GM12878 (cell line): ENCODE measurements around the gene REPS1. TPM values are rescaled to one million over a fixed set of nuclear protein-coding genes. Genes with fewer than 3 reads are reported as not detected.

Experiments used
- CBX3 ChIP-seq: fragments of 200-600 bp; sonication (generic); IDR thresholded peaks from 2 replicates; pipeline ENCODE4 v1.6.1; 2016; ENCODE audit warnings: low read depth, borderline replicate concordance
- CBX5 ChIP-seq: sonication (generic); IDR thresholded peaks from 2 replicates; pipeline ENCODE4 v1.6.1; 2016; ENCODE audit warnings: low read depth, moderate library complexity, mild to moderate bottlenecking, inconsistent platforms
- CHD1 ChIP-seq: IDR thresholded peaks from 2 replicates; pipeline ENCODE4 v1.6.1; 2012; ENCODE audit warnings: low read depth, low read length, improper control_type of control experiment
- CHD2 ChIP-seq: IDR thresholded peaks from 2 replicates; pipeline ENCODE4 v1.6.1; 2011; ENCODE audit warnings: low read depth, low read length, improper control_type of control experiment, borderline replicate concordance
- CREB1 ChIP-seq: IDR thresholded peaks from 2 replicates; pipeline ENCODE4 v1.6.1; 2012; ENCODE audit warnings: low read depth, mild to moderate bottlenecking, inconsistent platforms
- EGR1 ChIP-seq, 2 experiments: IDR thresholded peaks; 1 replicate in 1 of 2; 2 replicates in 1 of 2; pipeline ENCODE4 v1.6.1; 2011 to 2012; ENCODE audit warnings: low read depth in 2 of 2, low read length in 2 of 2, borderline replicate concordance in 1 of 2, mild to moderate bottlenecking in 1 of 2, moderate library complexity in 1 of 2
- EP300 ChIP-seq, 2 experiments: fragments of 150-350 bp in 1 of 2; IDR thresholded peaks; 2 replicates each; pipeline ENCODE4 v1.6.1; 2011 to 2012; ENCODE audit warnings: low read depth in 2 of 2, low read length in 2 of 2, borderline replicate concordance in 1 of 2, improper control_type of control experiment in 1 of 2, inconsistent platforms in 1 of 2; ENCODE audit not compliant: control insufficient read depth in 1 of 2
- EZH2 ChIP-seq: IDR thresholded peaks from 2 replicates; pipeline ENCODE4 v1.6.1; 2012; ENCODE audit warnings: low read depth, mild to moderate bottlenecking, control low read depth, inconsistent platforms, low read length, borderline replicate concordance; ENCODE audit not compliant: control insufficient read depth
- GABPA ChIP-seq: IDR thresholded peaks from 2 replicates; pipeline ENCODE4 v1.6.1; 2014; ENCODE audit warnings: antibody characterized with exemption, low read depth, mild to moderate bottlenecking, inconsistent platforms
- HDGF ChIP-seq: fragments of 450-650 bp; IDR thresholded peaks from 2 replicates; pipeline ENCODE4 v1.6.1; 2016; ENCODE audit warnings: antibody characterized with exemption
- JUNB ChIP-seq: IDR thresholded peaks from 2 replicates; pipeline ENCODE4 v1.6.1; 2016; ENCODE audit warnings: antibody characterized with exemption, mild to moderate bottlenecking
- MEF2B ChIP-seq: fragments of 450-650 bp; IDR thresholded peaks from 2 replicates; pipeline ENCODE4 v1.6.1; 2018; ENCODE audit warnings: mild to moderate bottlenecking, moderate library complexity; ENCODE audit not compliant: partially characterized antibody, poor library complexity, severe bottlenecking
- MYB ChIP-seq: fragments of 150-350 bp; IDR thresholded peaks from 2 replicates; pipeline ENCODE4 v1.6.1; 2014; ENCODE audit warnings: mild to moderate bottlenecking, low read depth, low read length, borderline replicate concordance
- NFXL1 ChIP-seq: fragments of 450-650 bp; IDR thresholded peaks from 2 replicates; pipeline ENCODE4 v1.6.1; 2017; ENCODE audit warnings: antibody characterized with exemption, mild to moderate bottlenecking, borderline replicate concordance
- PAX5 ChIP-seq: IDR thresholded peaks from 2 replicates; pipeline ENCODE4 v1.6.1; 2011; ENCODE audit warnings: low read depth, low read length, borderline replicate concordance
- RAD21 ChIP-seq: IDR thresholded peaks from 2 replicates; pipeline ENCODE4 v1.6.1; 2011; ENCODE audit warnings: mild to moderate bottlenecking, low read depth, low read length, moderate library complexity; ENCODE audit not compliant: insufficient read depth
- RBBP5 ChIP-seq: fragments of 200-600 bp; sonication (generic); conservative IDR thresholded peaks from 2 replicates; pipeline ENCODE4 v1.6.1; 2016
- RCOR1 ChIP-seq: conservative IDR thresholded peaks from 2 replicates; pipeline ENCODE4 v1.6.1; 2012; ENCODE audit warnings: low read depth, low read length, improper control_type of control experiment
- RELB ChIP-seq: fragments of 450-650 bp; IDR thresholded peaks from 2 replicates; pipeline ENCODE4 v1.6.1; 2017; ENCODE audit warnings: low read depth, mild to moderate bottlenecking, moderate library complexity
- SMARCA5 ChIP-seq: fragments of 450-650 bp; IDR thresholded peaks from 2 replicates; pipeline ENCODE4 v1.6.1; 2017; ENCODE audit warnings: mild to moderate bottlenecking
- SP1 ChIP-seq: IDR thresholded peaks from one replicate; pipeline ENCODE4 v1.6.1; 2011; ENCODE audit warnings: low read depth, low read length
- SRF ChIP-seq, 2 experiments: IDR thresholded peaks; 2 replicates each; pipeline ENCODE4 v1.6.1; 2011; ENCODE audit warnings: low read depth in 2 of 2, low read length in 2 of 2, mild to moderate bottlenecking in 1 of 2, moderate library complexity in 1 of 2
- TAF1 ChIP-seq: IDR thresholded peaks from 2 replicates; pipeline ENCODE4 v1.6.1; 2011; ENCODE audit warnings: mild to moderate bottlenecking, low read depth, low read length, borderline replicate concordance
- TBL1XR1 ChIP-seq: IDR thresholded peaks from 2 replicates; pipeline ENCODE4 v1.6.1; 2012; ENCODE audit warnings: low read depth, low read length, improper control_type of control experiment
- polyA plus RNA-seq, 11 experiments: library from polyadenylated mRNA; depleted of rRNA in 4 of 11; unstranded in 6 of 11; stranded (reverse) in 5 of 11; fragments of >200 nt; fragmentation: Nextera tagmentation in 4 of 11; fragmentation: Illumina TruSeq in 1 of 11; extraction: Ambion mirVana in 4 of 11; extraction: Trizol in 1 of 11; gene quantifications; 1 replicate in 1 of 11; 2 replicates in 10 of 11; pipeline versions ENCODE4 v1.2.1 to v1.2.3, GENCODE V29; 2011 to 2016; ENCODE audit warnings: inconsistent platforms in 2 of 11, missing spikeins in 2 of 11, low read depth in 1 of 11
- total RNA-seq, 4 experiments: library from RNA; depleted of rRNA in 3 of 4; stranded (reverse); fragments of >200 nt in 3 of 4; fragmentation: Illumina TruSeq in 1 of 4; extraction: Trizol in 1 of 4; gene quantifications; 2 replicates each; pipeline versions ENCODE4 v1.2.1 to v1.2.3, GENCODE V29; 2013 to 2021
- TF ChIP-seq, protein P1 (sequence below): IDR thresholded peaks from 2 replicates; pipeline ENCODE4 v1.6.1; 2011; ENCODE audit warnings: mild to moderate bottlenecking, low read depth, low read length, moderate library complexity; ENCODE audit not compliant: insufficient replicate concordance
- TF ChIP-seq, protein P2 (sequence below): fragments of 450-650 bp; IDR thresholded peaks from 2 replicates; pipeline ENCODE4 v1.6.1; 2018; ENCODE audit warnings: borderline replicate concordance, mild to moderate bottlenecking; ENCODE audit not compliant: partially characterized antibody

The REPS1 gene
- total and polyA plus RNA-seq, 10 of the 15 experiments (the other 5 are each of a cell fraction or from before 2014, with no cell fraction given), result 13.7 to 59.3 (median 31.7) TPM

DNA sequence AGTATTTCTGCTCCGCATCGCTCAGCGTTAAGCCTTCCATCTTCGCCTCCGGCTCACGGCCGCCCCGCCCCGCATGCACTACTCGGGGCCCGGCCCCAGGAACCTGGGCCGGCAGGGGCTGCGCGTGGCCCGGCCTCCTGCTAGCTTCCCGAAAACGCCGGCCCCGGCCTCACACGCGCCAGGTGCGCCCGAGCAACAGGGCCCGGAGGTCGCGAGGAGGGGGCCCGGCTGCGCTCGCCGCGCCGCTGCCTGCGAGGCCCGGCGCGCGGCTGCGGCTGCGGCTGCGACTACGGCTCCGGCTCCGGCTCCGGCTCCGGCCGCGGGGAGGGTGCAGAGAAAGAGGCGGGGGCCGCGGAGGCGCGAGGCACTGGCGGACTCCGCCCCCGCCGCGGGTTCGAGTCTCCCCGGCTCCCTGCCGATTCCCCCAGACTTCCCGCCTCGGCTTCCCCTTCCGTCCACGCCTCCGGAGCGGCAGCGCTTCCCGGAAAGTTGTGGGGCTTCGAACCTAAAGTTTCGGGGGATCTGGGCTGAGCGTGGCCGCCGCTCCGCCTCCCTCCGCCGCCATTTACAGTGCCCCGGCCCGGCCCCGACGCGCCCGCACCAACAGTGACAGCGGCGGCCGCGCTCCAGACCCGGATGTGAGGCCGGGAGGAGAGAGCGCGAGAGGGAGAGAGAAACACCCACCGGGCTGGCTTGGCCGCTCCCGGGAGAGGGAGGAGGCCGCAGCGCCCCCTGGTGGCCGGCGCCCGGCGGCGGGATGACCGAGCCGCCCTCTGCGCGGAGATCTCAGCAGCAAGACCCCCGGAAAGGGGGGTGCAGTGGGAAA lies at the start of gene REPS1 (continued):
- TF ChIP-seq RBBP5 (no peak), MYB (no peak), SP1 (peak; percentile 20), NFXL1 (0 out of 2 replicates have a peak, but pooled peaks have one; percentile 50), RCOR1 (no peak), EGR1 (IDR thresholded peaks at IDR 0.05; ENCODE audit: borderline replicate concordance in 1 of 2, low read depth in 2 of 2, low read length in 2 of 2) (peak in 1 of 2 experiments; percentile 54; a peak in 1 of 3 replicates), HDGF (no peak), EZH2 (no peak), TAF1 (peak; percentile 92), RAD21 (peak; percentile 68), CBX5 (peak; percentile 90; the same call in 1 of the 2 replicates), CREB1 (no peak), CHD1 (no peak), MEF2B (peak; percentile 48), JUNB (no peak), CHD2 (peak; percentile 91), SMARCA5 (peak; percentile 92; the same call in 1 of the 2 replicates), RELB (no peak; the same call in 1 of the 2 replicates), PAX5 (no peak), TBL1XR1 (0 out of 2 replicates have a peak, but pooled peaks have one; percentile 22), SRF (IDR thresholded peaks at IDR 0.05; ENCODE audit: low read depth in 2 of 2, low read length in 2 of 2) (no peak), CBX3 (no peak), EP300 (IDR thresholded peaks at IDR 0.05; ENCODE audit: borderline replicate concordance in 1 of 2, control insufficient read depth in 1 of 2, low read depth in 2 of 2, low read length in 2 of 2) (no peak), GABPA (no peak)
- TF ChIP-seq, protein P1, sequence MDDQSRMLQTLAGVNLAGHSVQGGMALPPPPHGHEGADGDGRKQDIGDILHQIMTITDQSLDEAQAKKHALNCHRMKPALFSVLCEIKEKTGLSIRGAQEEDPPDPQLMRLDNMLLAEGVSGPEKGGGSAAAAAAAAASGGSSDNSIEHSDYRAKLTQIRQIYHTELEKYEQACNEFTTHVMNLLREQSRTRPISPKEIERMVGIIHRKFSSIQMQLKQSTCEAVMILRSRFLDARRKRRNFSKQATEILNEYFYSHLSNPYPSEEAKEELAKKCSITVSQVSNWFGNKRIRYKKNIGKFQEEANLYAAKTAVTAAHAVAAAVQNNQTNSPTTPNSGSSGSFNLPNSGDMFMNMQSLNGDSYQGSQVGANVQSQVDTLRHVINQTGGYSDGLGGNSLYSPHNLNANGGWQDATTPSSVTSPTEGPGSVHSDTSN, result no peak
- TF ChIP-seq, protein P2, sequence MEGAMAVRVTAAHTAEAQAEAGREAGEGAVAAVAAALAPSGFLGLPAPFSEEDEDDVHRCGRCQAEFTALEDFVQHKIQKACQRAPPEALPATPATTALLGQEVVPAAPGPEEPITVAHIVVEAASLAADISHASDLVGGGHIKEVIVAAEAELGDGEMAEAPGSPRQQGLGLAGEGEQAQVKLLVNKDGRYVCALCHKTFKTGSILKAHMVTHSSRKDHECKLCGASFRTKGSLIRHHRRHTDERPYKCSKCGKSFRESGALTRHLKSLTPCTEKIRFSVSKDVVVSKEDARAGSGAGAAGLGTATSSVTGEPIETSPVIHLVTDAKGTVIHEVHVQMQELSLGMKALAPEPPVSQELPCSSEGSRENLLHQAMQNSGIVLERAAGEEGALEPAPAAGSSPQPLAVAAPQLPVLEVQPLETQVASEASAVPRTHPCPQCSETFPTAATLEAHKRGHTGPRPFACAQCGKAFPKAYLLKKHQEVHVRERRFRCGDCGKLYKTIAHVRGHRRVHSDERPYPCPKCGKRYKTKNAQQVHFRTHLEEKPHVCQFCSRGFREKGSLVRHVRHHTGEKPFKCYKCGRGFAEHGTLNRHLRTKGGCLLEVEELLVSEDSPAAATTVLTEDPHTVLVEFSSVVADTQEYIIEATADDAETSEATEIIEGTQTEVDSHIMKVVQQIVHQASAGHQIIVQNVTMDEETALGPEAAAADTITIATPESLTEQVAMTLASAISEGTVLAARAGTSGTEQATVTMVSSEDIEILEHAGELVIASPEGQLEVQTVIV, result no peak
